NT2/D1 (cell line): ENCODE data around the gene SMURF1.

Source experiments
- YY1 ChIP-seq: IDR thresholded peaks from 2 replicates; pipeline ENCODE4 v1.6.1; 2011; ENCODE audit not compliant: insufficient read length, insufficient read depth
- ZNF274 ChIP-seq: IDR thresholded peaks from 2 replicates; pipeline ENCODE4 v1.6.1; 2011; ENCODE audit warnings: mild to moderate bottlenecking, low read depth, low read length

DNA sequence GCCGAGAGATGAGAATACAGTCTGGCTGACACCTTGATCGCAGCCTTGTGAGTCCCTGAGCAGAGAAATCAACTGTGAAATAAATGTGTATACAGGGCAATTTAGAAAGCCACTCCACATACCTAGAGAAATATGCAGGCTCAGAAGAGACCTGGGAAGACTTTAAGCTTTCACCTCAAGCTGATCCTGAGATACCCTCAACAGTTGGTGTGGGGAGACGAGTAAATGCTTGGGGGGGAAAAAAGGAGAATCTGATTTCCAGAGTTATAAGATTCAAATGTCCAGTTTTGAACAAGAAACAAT is 123.5 kb downstream of the SMURF1 start:
- TF ChIP-seq YY1 (no peak), ZNF274 (no peak)
